Nephron progenitor cell (in vitro differentiated cells): ENCODE data around the gene PITPNC1.
"Not testable (repeated sequence)": the region's sequence is repeated elsewhere in the genome, so short reads cannot be mapped to it uniquely, and the experiment has no call there.

Experiments
- DNase-seq: peaks from one replicate; pipeline ENCODE4 v3.0.0; 2021
- H3K27ac Mint-ChIP-seq: 2 replicates; pipeline ENCODE4 v1.8.0; 2021; ENCODE audit warnings: mild to moderate bottlenecking, moderate library complexity, mixed read lengths
- H3K27me3 Mint-ChIP-seq: 2 replicates; pipeline ENCODE4 v1.8.0; 2021; ENCODE audit warnings: mild to moderate bottlenecking, low read depth, mixed read lengths; ENCODE audit not compliant: poor library complexity
- H3K36me3 Mint-ChIP-seq: 2 replicates; pipeline ENCODE4 v1.8.0; 2021; ENCODE audit warnings: low read depth, mixed read lengths
- H3K4me1 Mint-ChIP-seq: 2 replicates; pipeline ENCODE4 v1.8.0; 2021; ENCODE audit warnings: mixed read lengths
- H3K4me3 Mint-ChIP-seq: 2 replicates; pipeline ENCODE4 v1.8.0; 2021; ENCODE audit warnings: mild to moderate bottlenecking, moderate library complexity, mixed read lengths
- H3K9me3 Mint-ChIP-seq: 2 replicates; pipeline ENCODE4 v1.8.0; 2021; ENCODE audit warnings: mild to moderate bottlenecking, moderate library complexity, mixed read lengths
- CTCF ChIP-seq: fragments of 200-600 bp; sonication (generic); IDR thresholded peaks from 2 replicates; pipeline ENCODE4 v1.5.0; 2021; ENCODE audit warnings: antibody characterized with exemption

The PITPNC1 gene

DNA sequence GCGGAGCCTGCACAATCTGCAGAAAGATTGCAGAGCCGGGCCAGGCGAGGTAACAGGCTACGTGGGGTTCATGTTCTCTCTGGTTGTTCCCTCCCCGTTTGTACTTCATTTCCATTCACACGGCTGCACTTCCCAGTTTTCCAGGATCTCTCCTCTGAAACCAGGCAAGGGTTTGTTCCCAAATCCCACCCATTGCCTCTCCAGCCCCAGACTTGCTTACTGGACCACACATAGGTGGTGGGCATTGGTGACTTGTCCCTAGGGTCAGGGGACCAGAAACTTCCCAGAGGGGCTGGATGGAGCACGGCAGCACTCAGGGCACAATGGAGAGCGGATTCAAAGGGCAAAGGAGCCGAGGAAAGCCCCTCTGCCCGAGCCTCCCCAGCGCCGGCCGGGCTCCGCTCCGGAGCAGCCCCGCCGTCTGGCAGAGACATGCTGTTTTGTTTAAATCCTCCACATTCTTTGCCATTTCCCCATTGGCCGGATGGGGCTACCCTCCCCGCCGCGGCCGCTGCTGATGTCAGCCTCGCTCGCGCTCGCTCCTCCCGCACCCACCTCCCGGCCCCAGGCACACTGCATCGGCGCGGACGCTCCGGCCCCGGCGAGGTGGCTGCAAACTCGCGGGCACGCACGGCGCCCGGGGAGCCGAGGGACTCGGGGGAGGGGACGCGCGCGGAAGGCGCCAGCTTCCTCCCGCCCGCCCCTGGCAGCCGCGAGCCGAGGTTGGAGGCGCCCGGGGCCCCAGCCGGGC, at the start of gene PITPNC1:
Gene PITPNC1 (plus strand): TSS at position 545 of the 751 bp plus-strand sequence.
- peak; percentile 88 for DNase-seq
- Mint-ChIP-seq H3K9me3 (peaks cover 17% of the 10 kb centered on the region), H3K27me3 (peaks cover 2% of the 10 kb centered on the region), H3K36me3 (peaks cover 18% of the 10 kb centered on the region), H3K27ac (peak within 1 kb of the TSS; percentile 68), H3K4me3 (peak within 1 kb of the TSS; percentile 89), H3K4me1 (peaks cover 33% of the 10 kb centered on the region)
- TF ChIP-seq CTCF = no peak

- H3K4me1 Mint-ChIP-seq = no peaks in the 10 kb centered on the region
- no peak for DNase-seq
- no peak overlapping the region for H3K4me3 Mint-ChIP-seq
- H3K9me3 Mint-ChIP-seq = peaks cover 10% of the 10 kb centered on the region
- peaks cover 14% of the 10 kb centered on the region for H3K27me3 Mint-ChIP-seq
- no peaks in the 10 kb centered on the region for H3K36me3 Mint-ChIP-seq
- TF ChIP-seq CTCF = no peak
- no peak overlapping the region for H3K27ac Mint-ChIP-seq
Measured at GRCh38 chr17:67328026-67328425, 49.1 kb upstream of the PITPNC1 start.

DNA sequence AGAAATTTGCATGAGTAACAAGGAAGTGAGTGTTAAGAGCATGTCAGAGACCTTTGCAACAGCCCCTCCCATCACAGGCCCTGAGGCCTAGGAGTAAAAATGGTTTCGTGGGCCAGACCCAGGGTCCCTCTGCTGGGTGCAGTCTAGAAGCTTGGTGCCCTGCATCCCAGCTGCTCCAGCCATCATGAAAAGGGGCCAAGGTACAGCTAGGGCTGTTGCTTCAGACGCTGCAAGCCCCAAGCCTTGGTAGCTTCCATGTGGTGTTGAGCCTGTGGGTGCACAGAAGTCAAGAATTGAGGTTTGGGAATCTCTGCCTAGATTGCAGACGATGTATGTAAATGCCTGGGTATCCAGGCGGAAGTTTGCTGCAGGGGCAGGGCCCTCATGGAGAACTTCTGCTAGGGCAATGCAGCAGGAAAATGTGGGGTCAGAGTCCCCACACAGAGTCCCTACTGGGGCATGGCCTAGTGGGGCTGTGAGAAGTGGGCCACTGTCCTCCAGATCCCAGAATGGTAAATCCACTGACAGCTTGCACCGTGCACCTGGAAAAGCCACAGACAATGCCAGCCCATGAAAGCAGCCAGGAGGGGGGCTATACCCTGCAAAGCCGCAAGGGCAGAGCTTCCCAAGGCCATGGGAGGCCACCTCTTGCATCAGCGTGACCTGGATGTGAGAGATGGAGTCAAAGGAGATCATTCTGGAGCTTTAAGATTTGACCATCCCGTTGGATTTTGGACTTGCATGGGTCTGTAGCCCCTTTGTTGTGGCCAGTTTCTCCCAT, 45.5 kb upstream of the PITPNC1 start:
- H3K4me1 Mint-ChIP-seq, H3K27ac Mint-ChIP-seq, H3K4me3 Mint-ChIP-seq, H3K36me3 Mint-ChIP-seq, DNase-seq, H3K9me3 Mint-ChIP-seq: not testable (repeated sequence)
- H3K27me3 Mint-ChIP-seq = peaks cover 17% of the 10 kb centered on the region

GRCh38 chr17:67332162-67332508, 44.9 kb upstream of the PITPNC1 start:
- not testable (repeated sequence) for H3K4me3 Mint-ChIP-seq, H3K9me3 Mint-ChIP-seq, H3K4me1 Mint-ChIP-seq, H3K27ac Mint-ChIP-seq, DNase-seq, H3K36me3 Mint-ChIP-seq
- peaks cover 17% of the 10 kb centered on the region for H3K27me3 Mint-ChIP-seq

DNA sequence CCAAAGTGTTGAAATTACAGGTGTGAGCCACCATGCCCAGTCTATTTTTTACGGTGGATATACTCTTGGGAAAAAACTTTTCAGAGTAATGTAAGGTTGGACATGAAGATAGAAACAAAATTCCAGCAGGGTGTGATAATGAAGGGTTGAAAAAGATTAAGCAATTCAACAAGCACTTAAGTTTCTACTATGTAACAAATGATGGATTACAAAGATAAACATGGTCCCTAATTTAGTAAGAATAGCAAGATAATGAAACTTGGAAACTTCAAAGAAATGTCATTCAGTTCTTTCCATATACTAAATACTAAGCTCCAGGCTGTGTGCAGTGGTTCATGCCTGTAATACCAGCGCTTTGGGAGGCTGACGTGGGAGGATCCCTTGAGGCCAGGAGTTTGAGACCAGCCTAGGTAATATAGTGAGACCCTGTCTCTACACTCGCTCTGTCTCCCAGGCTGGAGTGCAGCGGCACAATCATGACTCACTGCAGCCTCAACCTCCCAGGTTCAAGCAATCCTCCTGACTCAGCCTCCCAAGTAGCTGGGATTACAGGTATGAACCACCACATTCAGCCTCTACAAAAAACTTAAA, 41.7 kb upstream of the PITPNC1 start:
- no peaks in the 10 kb centered on the region for H3K9me3 Mint-ChIP-seq

DNA sequence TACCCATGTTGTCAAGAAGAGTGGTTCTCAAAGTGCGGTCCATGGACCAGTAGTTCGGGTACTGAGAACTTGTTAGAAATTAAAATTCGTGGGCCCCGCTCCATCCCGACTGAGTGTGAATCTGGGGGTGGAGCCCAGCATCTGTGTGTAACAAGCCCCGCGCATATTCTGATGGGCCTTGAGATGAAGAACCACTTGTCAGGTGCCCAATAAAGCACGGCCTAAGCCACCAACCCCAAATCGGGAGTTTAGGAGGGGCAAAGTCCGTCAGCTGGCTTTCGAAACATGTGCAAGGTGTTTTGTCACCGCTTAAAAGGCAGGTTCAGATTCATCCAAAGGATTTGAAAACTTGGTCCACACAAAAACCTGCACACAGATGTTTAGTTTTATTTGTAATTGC, 40.2 kb upstream of the PITPNC1 start:
- Mint-ChIP-seq H3K27ac (no peak overlapping the region), H3K36me3 (peaks cover 50% of the 10 kb centered on the region), H3K9me3 (no peaks in the 10 kb centered on the region), H3K4me3 (no peak overlapping the region), H3K4me1 (peaks cover 6% of the 10 kb centered on the region), H3K27me3 (peaks cover 6% of the 10 kb centered on the region)
- no peak for DNase-seq
- TF ChIP-seq CTCF = no peak

More for the DNA sequence above, 41.7 kb upstream of the PITPNC1 start:
- H3K27me3 Mint-ChIP-seq = peaks cover 13% of the 10 kb centered on the region
- TF ChIP-seq CTCF = no peak
- no peak overlapping the region for H3K27ac Mint-ChIP-seq
- H3K4me1 Mint-ChIP-seq = peaks cover 6% of the 10 kb centered on the region
- H3K4me3 Mint-ChIP-seq = no peak overlapping the region
- no peak for DNase-seq
- peaks cover 35% of the 10 kb centered on the region for H3K36me3 Mint-ChIP-seq

DNA sequence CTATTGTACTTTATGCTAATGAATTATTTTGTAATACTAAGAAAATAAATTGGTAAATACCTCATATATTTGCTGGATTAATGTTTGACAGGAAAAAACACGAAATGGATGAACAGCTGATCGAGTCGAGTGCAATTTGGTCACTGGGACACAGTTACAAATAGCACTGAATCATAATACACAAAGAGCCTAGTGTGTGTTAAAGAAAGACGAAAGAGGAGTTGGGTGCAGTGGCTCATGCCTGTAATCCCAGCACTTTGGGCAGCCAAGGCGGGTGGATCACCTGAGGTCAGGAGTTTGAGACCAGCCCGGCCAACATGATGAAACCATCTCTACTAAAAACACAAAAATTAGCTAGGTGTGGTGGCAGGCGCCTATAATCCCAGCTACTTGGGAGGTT, 38.7 kb upstream of the PITPNC1 start:
- peaks cover 65% of the 10 kb centered on the region for H3K36me3 Mint-ChIP-seq
- not testable (repeated sequence) for H3K27ac Mint-ChIP-seq, DNase-seq, H3K9me3 Mint-ChIP-seq, H3K4me3 Mint-ChIP-seq, H3K27me3 Mint-ChIP-seq, H3K4me1 Mint-ChIP-seq
